H1 (cell line): ENCODE results near the gene DLX5. TPM values are rescaled to one million over a fixed set of nuclear protein-coding genes. Genes with fewer than 3 reads are reported as not detected.

Source experiments
- CTCF ChIA-PET: fragments of 300-600 bp; sonication (Branson Sonifier 250); formaldehyde crosslinking; loops from one replicate; lab custom pipeline; 2021; ENCODE audit not compliant: partially characterized antibody; lab: Charles Lee
- POLR2A ChIA-PET: fragments of 300-600 bp; sonication (Branson Sonifier 250); formaldehyde crosslinking; loops from one replicate; lab custom pipeline; 2021; ENCODE audit warnings: inconsistent platforms; ENCODE audit not compliant: partially characterized antibody; lab: Charles Lee
- DNase-seq, 2 experiments: peaks; one replicate each; pipeline versions ENCODE4 v3.0.0 to v3.0.0-alpha.2; 2010 to 2022; ENCODE audit warnings: low spot score in 2 of 2, low read depth in 1 of 2, mixed read lengths in 1 of 2
- FAIRE-seq: peaks from 2 replicates; lab custom pipeline; 2011; peaks lifted over from hg19 to GRCh38; lab: Jason Lieb, UNC
- H2AFZ ChIP-seq: 2 replicates; pipeline ENCODE4 v1.8.1; 2012; ENCODE audit warnings: low read length, inconsistent platforms
- H2AK5ac ChIP-seq: 2 replicates; pipeline ENCODE4 v1.6.1; 2013; ENCODE audit warnings: low read depth, low read length
- H2BK120ac ChIP-seq: replicated peaks from 2 replicates; pipeline ENCODE3; 2013; ENCODE audit warnings: low read depth, low read length, inconsistent platforms
- H2BK12ac ChIP-seq: 2 replicates; pipeline ENCODE4 v1.6.1; 2013; ENCODE audit warnings: low read depth, low read length
- H2BK15ac ChIP-seq: 2 replicates; pipeline ENCODE4 v1.6.1; 2013; ENCODE audit warnings: low read length
- H2BK20ac ChIP-seq: 2 replicates; pipeline ENCODE4 v1.6.1; 2013; ENCODE audit warnings: low read length
- H2BK5ac ChIP-seq: 2 replicates; pipeline ENCODE4 v1.6.1; 2013; ENCODE audit warnings: low read depth, low read length
- H3K14ac ChIP-seq: 2 replicates; pipeline ENCODE4 v1.6.1; 2013; ENCODE audit warnings: inconsistent platforms; ENCODE audit not compliant: insufficient read length
- H3K18ac ChIP-seq: 2 replicates; pipeline ENCODE4 v1.6.1; 2013; ENCODE audit warnings: low read length; ENCODE audit errors: extremely low read depth
- H3K23ac ChIP-seq: 2 replicates; pipeline ENCODE4 v1.6.1; 2013; ENCODE audit warnings: inconsistent platforms; ENCODE audit not compliant: insufficient read length
- H3K23me2 ChIP-seq: 2 replicates; pipeline ENCODE4 v1.6.1; 2013; ENCODE audit warnings: low read depth, low read length
- H3K27ac ChIP-seq: 2 replicates; pipeline ENCODE4 v1.6.1; 2011; ENCODE audit warnings: low read depth, low read length, inconsistent platforms
- H3K27me3 ChIP-seq, 4 experiments: replicated peaks in 1 of 4; 1 replicate in 1 of 4; 2 replicates in 3 of 4; pipeline versions ENCODE4 v1.6.1 to v1.8.1; 2011 to 2013; ENCODE audit warnings: low read length in 3 of 4, mild to moderate bottlenecking in 3 of 4, inconsistent platforms in 2 of 4, mixed read lengths in 2 of 4, moderate library complexity in 1 of 4; ENCODE audit not compliant: control insufficient read depth in 3 of 4, insufficient read depth in 3 of 4; ENCODE audit errors: extremely low read depth in 1 of 4
- H3K36me3 ChIP-seq, 4 experiments: 2 replicates each; pipeline versions ENCODE4 v1.6.1 to v1.8.1; 2011 to 2013; ENCODE audit warnings: mild to moderate bottlenecking in 4 of 4, low read length in 3 of 4, moderate library complexity in 2 of 4, control low read depth in 1 of 4, inconsistent platforms in 1 of 4; ENCODE audit not compliant: insufficient read depth in 4 of 4, control insufficient read depth in 2 of 4
- H3K4ac ChIP-seq: replicated peaks from 2 replicates; pipeline ENCODE3; 2013; ENCODE audit warnings: low read length, low read depth, mixed read lengths, inconsistent platforms; ENCODE audit not compliant: insufficient read length
- H3K4me1 ChIP-seq, 4 experiments: replicated peaks in 1 of 4; 1 replicate in 1 of 4; 2 replicates in 3 of 4; pipeline versions ENCODE4 v1.6.1 to v1.8.1; 2011 to 2013; ENCODE audit warnings: low read length in 3 of 4, inconsistent platforms in 2 of 4, mixed read lengths in 1 of 4; ENCODE audit not compliant: insufficient read depth in 4 of 4, control insufficient read depth in 3 of 4
- H3K4me2 ChIP-seq, 2 experiments: 2 replicates each; pipeline versions ENCODE4 v1.6.1 to v1.8.1; 2011 to 2013; ENCODE audit warnings: low read depth in 2 of 2, low read length in 2 of 2, control low read depth in 1 of 2, inconsistent platforms in 1 of 2, mild to moderate bottlenecking in 1 of 2; ENCODE audit not compliant: insufficient read depth in 1 of 2
- H3K4me3 ChIP-seq, 4 experiments: fragments of 200-600, 300-600 bp in 1 of 4; sonication (generic), shearing (Covaris generic), sonication (Bioruptor Twin) in 1 of 4; 2 replicates each; pipeline versions ENCODE4 v1.5.1 to v1.8.1; 2011 to 2016; ENCODE audit warnings: low read length in 4 of 4, low read depth in 3 of 4, control low read depth in 2 of 4, inconsistent platforms in 2 of 4, mild to moderate bottlenecking in 2 of 4, mixed read lengths in 1 of 4, moderate library complexity in 1 of 4; ENCODE audit not compliant: insufficient read depth in 2 of 4; ENCODE audit errors: extremely low read depth in 1 of 4
- H3K56ac ChIP-seq: replicated peaks from 2 replicates; pipeline ENCODE3; 2013; ENCODE audit warnings: low read depth, mild to moderate bottlenecking, mixed read lengths, low read length, inconsistent platforms; ENCODE audit not compliant: insufficient read length
- H3K79me1 ChIP-seq: 2 replicates; pipeline ENCODE4 v1.6.1; 2013; ENCODE audit warnings: low read depth, low read length, control low read depth
- H3K79me2 ChIP-seq, 2 experiments: 2 replicates each; pipeline versions ENCODE4 v1.6.1 to v1.8.1; 2012 to 2013; ENCODE audit warnings: low read length in 2 of 2, mild to moderate bottlenecking in 2 of 2, inconsistent platforms in 1 of 2; ENCODE audit not compliant: insufficient read depth in 2 of 2, control insufficient read depth in 1 of 2
- H3K9ac ChIP-seq, 4 experiments: replicated peaks in 1 of 4; 1 replicate in 1 of 4; 2 replicates in 3 of 4; pipeline versions ENCODE4 v1.6.1 to v1.8.1; 2011 to 2013; ENCODE audit warnings: low read depth in 3 of 4, low read length in 3 of 4, control low read depth in 2 of 4, mild to moderate bottlenecking in 2 of 4, moderate library complexity in 2 of 4, inconsistent platforms in 1 of 4; ENCODE audit errors: extremely low read depth in 1 of 4
- H3K9me3 ChIP-seq, 2 experiments: 2 replicates each; pipeline versions ENCODE4 v1.6.1 to v1.8.1; 2012 to 2013; ENCODE audit warnings: mild to moderate bottlenecking in 2 of 2, moderate library complexity in 2 of 2, control low read depth in 1 of 2, inconsistent platforms in 1 of 2, low read depth in 1 of 2, low read length in 1 of 2, mixed read lengths in 1 of 2; ENCODE audit not compliant: insufficient read depth in 2 of 2
- H4K20me1 ChIP-seq, 2 experiments: replicated peaks in 1 of 2; 2 replicates each; pipeline versions ENCODE3 to v1.8.1; 2011 to 2013; ENCODE audit warnings: inconsistent platforms in 2 of 2, low read length in 2 of 2, mild to moderate bottlenecking in 1 of 2; ENCODE audit not compliant: insufficient read depth in 2 of 2, control insufficient read depth in 1 of 2
- H4K5ac ChIP-seq: 2 replicates; pipeline ENCODE4 v1.6.1; 2013; ENCODE audit warnings: low read length, low read depth, mixed read lengths, inconsistent platforms; ENCODE audit not compliant: insufficient read length
- H4K8ac ChIP-seq: 2 replicates; pipeline ENCODE4 v1.8.0; 2013; ENCODE audit warnings: mild to moderate bottlenecking, moderate library complexity, low read length, inconsistent platforms; ENCODE audit not compliant: insufficient read depth; ENCODE audit errors: extremely low read depth
- H4K91ac ChIP-seq: replicated peaks from 2 replicates; pipeline ENCODE3; 2013; ENCODE audit warnings: low read length, mixed read lengths, inconsistent platforms; ENCODE audit not compliant: insufficient read length
- ASH2L ChIP-seq: fragments of 200-600, 300-600 bp; sonication (generic); IDR thresholded peaks from one replicate; pipeline ENCODE4 v1.7.1; 2017; ENCODE audit warnings: low read length
- KDM4A ChIP-seq: IDR thresholded peaks from one replicate; pipeline ENCODE4 v1.7.1; 2012; ENCODE audit warnings: low read depth, mild to moderate bottlenecking, moderate library complexity, low read length, inconsistent platforms; ENCODE audit not compliant: severe bottlenecking
- NANOG ChIP-seq: IDR thresholded peaks from 2 replicates; pipeline ENCODE4 v1.6.1; 2011; ENCODE audit warnings: low read length, low read depth, mild to moderate bottlenecking, inconsistent platforms; ENCODE audit not compliant: insufficient read depth, poor library complexity, severe bottlenecking
- SAP30 ChIP-seq: fragments of 300-600 bp; sonication (generic); IDR thresholded peaks from 2 replicates; pipeline ENCODE4 v1.7.1; 2012; ENCODE audit warnings: low read length, moderate library complexity, mild to moderate bottlenecking, inconsistent platforms; ENCODE audit not compliant: insufficient read depth, insufficient replicate concordance
- SP2 ChIP-seq: IDR thresholded peaks from 2 replicates; pipeline ENCODE4 v1.6.1; 2012; ENCODE audit warnings: mild to moderate bottlenecking, low read length, inconsistent platforms
- TAF7 ChIP-seq: optimal IDR thresholded peaks from 2 replicates; pipeline ENCODE3; 2011; ENCODE audit warnings: low read depth, mild to moderate bottlenecking, inconsistent platforms, low read length, moderate library complexity, borderline replicate concordance
- TBP ChIP-seq: IDR thresholded peaks from 2 replicates; pipeline ENCODE4 v1.6.1; 2011; ENCODE audit warnings: low read depth, low read length, improper control_type of control experiment
- TCF12 ChIP-seq: IDR thresholded peaks from 2 replicates; pipeline ENCODE4 v1.6.1; 2011; ENCODE audit warnings: low read depth, mild to moderate bottlenecking, low read length
- WGBS, 2 experiments: shearing (Covaris generic) in 1 of 2; methylation state at CpG; one replicate each; pipeline versions ENCODE4 v1.1.6 to v1.1.7; 2013 to 2015; ENCODE audit warnings: low lambda C conversion rate in 2 of 2, mixed read lengths in 2 of 2, inconsistent platforms in 1 of 2, low coverage in 1 of 2, missing lambda C conversion rate in 1 of 2; ENCODE audit not compliant: insufficient replicate concordance in 2 of 2, insufficient coverage in 1 of 2, insufficient read length in 1 of 2; ENCODE audit errors: extremely low coverage in 1 of 2, missing lambda C conversion rate in 1 of 2; 5-methylcytosine and 5-hydroxymethylcytosine counted together
- long read RNA-seq, 2 experiments: library from RNA in 1 of 2; library from capped mRNA in 1 of 2; stranded (forward); transcript quantifications; one replicate each; pipeline ENCODE4 v2.0.0, GENCODE V29; 2021; ENCODE audit warnings: inconsistent platforms in 1 of 2
- polyA minus RNA-seq, 3 experiments: library from RNA; depleted of rRNA, polyadenylated mRNA; stranded (reverse); fragments of >200 nt; gene quantifications; 1 replicate in 2 of 3; 2 replicates in 1 of 3; pipeline ENCODE4 v1.2.3, GENCODE V29; 2011
- polyA plus RNA-seq, 7 experiments: library from polyadenylated mRNA; depleted of rRNA in 3 of 7; stranded (reverse) in 5 of 7; unstranded in 2 of 7; fragments of >200 nt in 5 of 7; fragments of 200-250 nt in 2 of 7; gene quantifications; 1 replicate in 5 of 7; 2 replicates in 1 of 7; 4 replicates in 1 of 7; pipeline versions ENCODE4 v1.2.1 to v1.2.3, GENCODE V29; 2011 to 2013; ENCODE audit warnings: missing spikeins in 2 of 7, mixed read lengths in 2 of 7
- total RNA-seq: library from RNA; stranded (reverse); fragmentation: NEBNext Ultra II Directional; extraction: Animal tissue kit (Norgen Biotek cat#: 25700); gene quantifications from 2 replicates; pipeline ENCODE4 v1.2.1, GENCODE V29; 2021

DLX5 gene
- total RNA-seq: not detected in 2 replicates
- polyA plus RNA-seq (2011; rRNA removed): 0.06 TPM in 1 of 2 replicates, not detected in the other
- not detected for polyA plus RNA-seq (2011; cell fraction: cytosol; rRNA removed)
- polyA plus RNA-seq (2011; cell fraction: nucleus; rRNA removed): 0.17 TPM
- not detected in 4 replicates for polyA plus RNA-seq (2012, experiment 1 of 2)
- polyA plus RNA-seq (2012, experiment 2 of 2): not detected
- not detected for polyA plus RNA-seq (2013, experiment 1 of 2)
- 0.06 TPM for polyA plus RNA-seq (2013, experiment 2 of 2)
- 0.22 TPM in 1 of 2 replicates, not detected in the other for polyA minus RNA-seq (2011; rRNA and poly(A)+ RNA removed)
- polyA minus RNA-seq (2011; cell fraction: cytosol; rRNA and poly(A)+ RNA removed): not detected
- 0.60 TPM for polyA minus RNA-seq (2011; cell fraction: nucleus; rRNA and poly(A)+ RNA removed)
- long read RNA-seq, experiment 1: 0 reads
- long read RNA-seq, experiment 2: 0 reads

GRCh38 chr7:97024209-97025129 is at the start of gene DLX5:
DLX5 (minus strand) TSS chr7:97024831; CDS start chr7:97024623, 208 bp downstream.
- H4K8ac ChIP-seq: peak within 1 kb of the TSS; percentile 62
- H2BK20ac ChIP-seq: no peak within 1 kb of the TSS; the same call in 1 of the 2 replicates
- no peak within 1 kb of the TSS for H3K27ac ChIP-seq
- CTCF ChIA-PET: interaction anchor here (0.8 to 6.2 kb wide), 10 partner anchors 10 to 1105 kb away, joined by 3 to 85 read pairs (median 4); partner anchors contain the start of gene DLX6
- WGBS, 2 experiments: 2% methylated on average over 54 of the region's 60 CpGs; no CpG with 5 or more reads in 1 of the 2 experiments
- peak within 1 kb of the TSS; percentile 71 for H2BK12ac ChIP-seq
- H3K23me2 ChIP-seq: peaks cover 11% of the 10 kb centered on the region; the same call in 1 of the 2 replicates
- H3K79me1 ChIP-seq: no peaks in the 10 kb centered on the region
- no peak within 1 kb of the TSS for H3K9ac ChIP-seq
- no peak within 1 kb of the TSS for H2AK5ac ChIP-seq
- H2BK120ac ChIP-seq: no peak within 1 kb of the TSS
- peak within 1 kb of the TSS; percentile 72 for H3K18ac ChIP-seq
- peak within 1 kb of the TSS; percentile 57 for H3K4ac ChIP-seq
- no peak within 1 kb of the TSS for H2AFZ ChIP-seq
- peaks cover 71 to 87% (median 82%) of the 10 kb centered on the region in 4 experiments for H3K27me3 ChIP-seq
- peaks cover 3 to 23% of the 10 kb centered on the region in 2 experiments for H4K20me1 ChIP-seq
- POLR2A ChIA-PET: interaction anchor here (0.6 to 1.7 kb wide), 8 partner anchors 11 to 331 kb away, joined by 3 to 13 read pairs (median 3); partner anchors contain the start of gene DLX6
- no peak within 1 kb of the TSS for H3K14ac ChIP-seq
- H3K23ac ChIP-seq: no peak within 1 kb of the TSS
- peak within 1 kb of the TSS; percentile 19 to 54 (median 37); a peak in 6 of 8 replicates for H3K4me3 ChIP-seq
- no peaks in the 10 kb centered on the region for H3K79me2 ChIP-seq
- FAIRE-seq (no peak), DNase-seq (peak in 1 of 2 experiments; percentile 87)
- no peaks in the 10 kb centered on the region; a peak in 1 of 8 replicates for H3K36me3 ChIP-seq
- H3K9me3 ChIP-seq: no peaks in the 10 kb centered on the region
- peak within 1 kb of the TSS; percentile 52 for H4K91ac ChIP-seq
- no peak within 1 kb of the TSS for H4K5ac ChIP-seq
- H3K4me2 ChIP-seq: peak within 1 kb of the TSS; percentile 4 to 79
- 0 out of 2 replicates have a peak within 1 kb of the TSS, but pooled peaks have one; percentile 29 for H2BK15ac ChIP-seq
- no peak within 1 kb of the TSS for H3K56ac ChIP-seq
- no peak within 1 kb of the TSS for H2BK5ac ChIP-seq
- H3K4me1 ChIP-seq: peaks cover 31 to 45% (median 35%) of the 10 kb centered on the region in 4 experiments
- 0 out of 2 replicates have a peak, but pooled peaks have one; percentile 34 for TF ChIP-seq TBP
- peak; percentile 72 for TF ChIP-seq SAP30
- TF ChIP-seq ASH2L: no peak
- peak; percentile 55 for TF ChIP-seq NANOG
- TF ChIP-seq TCF12: 0 out of 2 replicates have a peak, but pooled peaks have one; percentile 64
- TF ChIP-seq KDM4A: peak; percentile 53
- no peak for TF ChIP-seq TAF7
- no peak for TF ChIP-seq SP2
